K562 (cell line): ENCODE data around the gene TLCD1. TPM values are rescaled to one million over a fixed set of nuclear protein-coding genes. Genes with fewer than 3 reads are reported as not detected.
A peak's percentile ranks its signal among the peaks of the same experiment; 100 is the strongest.

Experiments
- CCNT2 ChIP-seq: IDR thresholded peaks from 2 replicates; pipeline ENCODE4 v1.6.1; 2011; ENCODE audit warnings: borderline replicate concordance, low read depth, mild to moderate bottlenecking, moderate library complexity, mixed read lengths, low read length; ENCODE audit not compliant: insufficient read length; ENCODE audit errors: extremely low read depth
- EZH2 ChIP-seq: IDR thresholded peaks from 2 replicates; pipeline ENCODE4 v1.6.1; 2012; ENCODE audit warnings: low read depth, mild to moderate bottlenecking, inconsistent platforms, low read length, borderline replicate concordance
- HDAC8 ChIP-seq: fragments of 450-650 bp; IDR thresholded peaks from 2 replicates; pipeline ENCODE4 v1.6.1; 2016; ENCODE audit warnings: mild to moderate bottlenecking, missing genetic modification characterization, moderate library complexity, missing compliant biosample characterization
- HNRNPH1 ChIP-seq: fragments of 200-400 bp; formaldehyde crosslinking; optimal IDR thresholded peaks from 2 replicates; pipeline ENCODE3; 2017; ENCODE audit warnings: low read depth, mild to moderate bottlenecking, low read length, moderate library complexity
- IRF1 ChIP-seq: sonication (generic); formaldehyde crosslinking; IDR thresholded peaks from 2 replicates; pipeline ENCODE4 v1.8.0; 2022; ENCODE audit warnings: missing genetic modification reagents, mild to moderate bottlenecking, borderline replicate concordance
- KLF10 ChIP-seq: fragments of 250-450 bp; sonication (Bioruptor Pico); IDR thresholded peaks from 2 replicates; pipeline ENCODE4 v1.6.1; 2021; ENCODE audit warnings: matching md5 sums
- KLF6 ChIP-seq: fragments of 250-450 bp; sonication (Bioruptor Pico); IDR thresholded peaks from 2 replicates; pipeline ENCODE4 v1.4.0; 2020; ENCODE audit warnings: mild to moderate bottlenecking, moderate library complexity, borderline replicate concordance
- MED1 ChIP-seq: sonication (generic); formaldehyde crosslinking; IDR thresholded peaks from 2 replicates; pipeline ENCODE4 v1.8.1; 2023; ENCODE audit warnings: missing genetic modification reagents, borderline replicate concordance
- MEIS2 ChIP-seq: fragments of 450-650 bp; IDR thresholded peaks from 2 replicates; pipeline ENCODE4 v1.6.1; 2014; ENCODE audit warnings: mild to moderate bottlenecking; ENCODE audit not compliant: partially characterized antibody
- RAD51 ChIP-seq: fragments of 450-650 bp; IDR thresholded peaks from 2 replicates; pipeline ENCODE4 v1.7.1; 2016; ENCODE audit warnings: low read depth, mild to moderate bottlenecking, borderline replicate concordance
- SNRNP70 ChIP-seq: fragments of 200-400 bp; formaldehyde crosslinking; optimal IDR thresholded peaks from 2 replicates; pipeline ENCODE3; 2017; ENCODE audit warnings: low read depth, low read length
- STAT5A ChIP-seq: IDR thresholded peaks from 2 replicates; pipeline ENCODE4 v1.6.1; 2012; ENCODE audit warnings: low read length, inconsistent platforms, borderline replicate concordance
- TRIM28 ChIP-seq: fragments of 450-650 bp; IDR thresholded peaks from 2 replicates; pipeline ENCODE4 v1.6.1; 2017
- ZBTB34 ChIP-seq: fragments of 250-450 bp; sonication (Bioruptor Pico); IDR thresholded peaks from 2 replicates; pipeline ENCODE4 v1.8.0; 2021; ENCODE audit warnings: mild to moderate bottlenecking, moderate library complexity
- ZNF384 ChIP-seq: IDR thresholded peaks from 2 replicates; pipeline ENCODE4 v1.6.1; 2012; ENCODE audit warnings: low read depth, low read length, improper control_type of control experiment
- ZNF511 ChIP-seq: sonication (generic); formaldehyde crosslinking; IDR thresholded peaks from 2 replicates; pipeline ENCODE4 v1.8.0; 2022; ENCODE audit warnings: mild to moderate bottlenecking, missing genetic modification reagents
- ZNF583 ChIP-seq: fragments of 250-450 bp; sonication (Bioruptor Pico); IDR thresholded peaks from 2 replicates; pipeline ENCODE4 v1.4.0; 2020
- polyA plus RNA-seq, 8 experiments: library from polyadenylated mRNA; depleted of rRNA in 4 of 8; stranded (reverse) in 5 of 8; unstranded in 3 of 8; fragments of >200 nt; fragmentation: Nextera tagmentation in 2 of 8; fragmentation: Illumina TruSeq in 1 of 8; extraction: Ambion mirVana in 2 of 8; extraction: Trizol in 1 of 8; gene quantifications; 2 replicates each; pipeline versions ENCODE4 v1.2.1 to v1.2.3, GENCODE V29; 2011 to 2014; ENCODE audit warnings: inconsistent platforms in 1 of 8, missing spikeins in 1 of 8
- total RNA-seq, 7 experiments: library from RNA; depleted of rRNA in 6 of 7; stranded (reverse); fragments of >200 nt in 6 of 7; fragmentation: Illumina TruSeq in 2 of 7; extraction: Trizol in 2 of 7; gene quantifications; 2 replicates each; pipeline versions ENCODE4 v1.2.1 to v1.2.3, GENCODE V29; 2011 to 2021; ENCODE audit warnings: low replicate concordance in 1 of 7
- TF ChIP-seq, protein P1 (sequence below): sonication (generic); formaldehyde crosslinking; IDR thresholded peaks from 2 replicates; pipeline ENCODE4 v1.8.0; 2022; ENCODE audit warnings: mild to moderate bottlenecking, missing genetic modification reagents

TLCD1 gene
- total and polyA plus RNA-seq, 9 of the 15 experiments (the other 6 are each of a cell fraction or from before 2014, with no cell fraction given): 6.8 to 37.7 (median 21.7) TPM

- TF ChIP-seq STAT5A (no peak), KLF6 (CRISPR knock-in tag) (no peak; the same call in 1 of the 2 replicates), ZNF511 (CRISPR knock-in tag) (no peak), MEIS2 (no peak), IRF1 (CRISPR knock-in tag) (no peak), ZNF583 (CRISPR knock-in tag) (no peak), ZBTB34 (CRISPR knock-in tag) (no peak), HNRNPH1 (no peak), EZH2 (no peak), HDAC8 (tag) (no peak), MED1 (CRISPR knock-in tag) (no peak), TRIM28 (no peak), SNRNP70 (no peak), CCNT2 (no peak), ZNF384 (no peak), RAD51 (no peak; the same call in 1 of the 2 replicates), KLF10 (CRISPR knock-in tag) (no peak)
- TF ChIP-seq, protein P1, sequence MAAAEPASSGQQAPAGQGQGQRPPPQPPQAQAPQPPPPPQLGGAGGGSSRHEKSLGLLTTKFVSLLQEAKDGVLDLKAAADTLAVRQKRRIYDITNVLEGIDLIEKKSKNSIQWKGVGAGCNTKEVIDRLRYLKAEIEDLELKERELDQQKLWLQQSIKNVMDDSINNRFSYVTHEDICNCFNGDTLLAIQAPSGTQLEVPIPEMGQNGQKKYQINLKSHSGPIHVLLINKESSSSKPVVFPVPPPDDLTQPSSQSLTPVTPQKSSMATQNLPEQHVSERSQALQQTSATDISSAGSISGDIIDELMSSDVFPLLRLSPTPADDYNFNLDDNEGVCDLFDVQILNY (CRISPR knock-in tag): peak; percentile 7; the same call in 1 of the 2 replicates
These were observed 820 bp downstream of the TLCD1 start (continued) for GRCh38 chr17:28725166-28725659.
